Suprapubic skin (tissue), 4 donors: ENCODE measurements around the gene MED13L.

Experiments used
- EP300 ChIP-seq: sonication (generic); formaldehyde crosslinking; IDR thresholded peaks from one replicate; pipeline ENCODE4 v1.6.1; 2017; ENCODE audit warnings: antibody characterized with exemption
- POLR2A ChIP-seq, 2 donors: fragments of 450-650 bp; IDR thresholded peaks; one replicate each; pipeline ENCODE4 v1.6.1; 2017; ENCODE audit warnings: antibody characterized with exemption in 2 of 2, mild to moderate bottlenecking in 2 of 2, moderate library complexity in 2 of 2
- POLR2AphosphoS5 ChIP-seq, 3 donors: sonication (generic); formaldehyde crosslinking; IDR thresholded peaks; one replicate each; pipeline ENCODE4 v1.6.1; 2017; ENCODE audit warnings: antibody characterized with exemption in 3 of 3

DNA sequence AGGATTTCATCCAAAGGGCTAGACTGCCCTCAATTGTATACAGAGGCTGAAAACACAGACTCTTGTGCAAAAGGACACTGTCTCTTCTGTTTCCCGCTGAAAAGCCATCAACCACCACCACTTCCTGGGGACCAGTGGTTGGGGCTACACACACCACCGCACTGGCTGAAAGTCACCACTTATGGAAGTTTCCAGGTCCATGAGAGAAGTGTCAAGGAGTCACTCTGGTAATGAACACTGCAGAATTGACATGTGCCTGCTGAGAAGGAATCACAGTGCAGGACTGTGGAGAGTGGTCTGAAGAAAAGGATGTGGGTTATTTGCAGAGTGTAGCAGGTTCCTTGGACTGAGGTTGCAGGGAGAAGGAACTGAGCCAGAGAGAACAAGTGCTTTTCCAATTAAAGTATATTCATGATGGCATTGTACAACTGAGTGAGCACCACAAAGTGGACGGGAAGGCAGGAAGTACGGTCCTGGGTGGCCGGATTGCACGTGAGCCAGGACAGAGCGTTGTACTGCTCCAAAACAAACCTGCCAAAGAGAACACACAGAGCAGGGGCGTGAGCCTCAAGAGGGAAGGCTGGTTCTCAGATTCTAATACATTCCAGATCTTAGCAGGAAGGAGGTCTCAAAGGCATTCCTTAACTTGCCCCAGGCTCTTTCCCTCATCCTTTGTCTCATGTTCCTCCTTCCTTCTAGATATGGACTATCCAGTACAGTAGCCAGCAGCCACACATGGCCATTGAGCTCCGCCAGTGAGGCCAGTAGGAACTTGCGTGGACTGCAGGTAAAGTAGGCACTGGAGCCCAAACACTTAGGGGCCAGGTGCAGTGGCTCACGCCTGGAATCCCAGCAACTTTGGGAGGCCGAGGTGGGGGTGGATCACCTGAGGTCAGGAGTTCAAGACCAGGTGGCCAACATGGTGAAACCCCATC is 316.4 kb downstream of the MED13L start:
- TF ChIP-seq POLR2A (IDR thresholded peaks at IDR 0.05) (no peak), EP300 (no peak), POLR2AphosphoS5 (IDR thresholded peaks at IDR 0.05) (no peak)
